GM03348 (cell line): ENCODE measurements around the gene THOC6.
"Not testable (repeated sequence)": the region's sequence is repeated elsewhere in the genome, so short reads cannot be mapped to it uniquely, and the experiment has no call there.

Experiments
- DNase-seq: peaks from one replicate; pipeline ENCODE4 v3.0.0; 2012; ENCODE audit warnings: low spot score

The THOC6 gene

DNA sequence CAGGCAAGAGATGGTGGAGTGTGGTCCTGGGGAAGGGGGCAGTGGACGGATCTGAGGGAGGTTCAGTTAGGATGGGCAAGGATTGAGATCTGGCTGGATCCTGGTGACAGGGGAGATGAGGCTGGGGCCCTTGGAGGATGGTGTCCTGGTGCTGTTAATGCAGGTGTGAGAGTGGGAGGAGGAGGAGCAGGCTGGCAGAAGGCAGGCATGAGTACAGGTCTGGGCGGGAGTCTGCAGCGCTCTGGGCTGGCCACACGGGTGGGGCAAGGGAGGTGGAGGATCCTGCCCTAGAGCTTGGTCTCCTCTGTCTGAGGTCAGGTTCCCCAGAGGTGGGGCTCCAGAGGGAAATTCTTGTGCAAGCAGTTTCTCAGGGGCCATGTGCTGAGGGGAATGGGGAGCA, 48.3 kb downstream of the THOC6 start:
- DNase-seq: not testable (repeated sequence)

DNA sequence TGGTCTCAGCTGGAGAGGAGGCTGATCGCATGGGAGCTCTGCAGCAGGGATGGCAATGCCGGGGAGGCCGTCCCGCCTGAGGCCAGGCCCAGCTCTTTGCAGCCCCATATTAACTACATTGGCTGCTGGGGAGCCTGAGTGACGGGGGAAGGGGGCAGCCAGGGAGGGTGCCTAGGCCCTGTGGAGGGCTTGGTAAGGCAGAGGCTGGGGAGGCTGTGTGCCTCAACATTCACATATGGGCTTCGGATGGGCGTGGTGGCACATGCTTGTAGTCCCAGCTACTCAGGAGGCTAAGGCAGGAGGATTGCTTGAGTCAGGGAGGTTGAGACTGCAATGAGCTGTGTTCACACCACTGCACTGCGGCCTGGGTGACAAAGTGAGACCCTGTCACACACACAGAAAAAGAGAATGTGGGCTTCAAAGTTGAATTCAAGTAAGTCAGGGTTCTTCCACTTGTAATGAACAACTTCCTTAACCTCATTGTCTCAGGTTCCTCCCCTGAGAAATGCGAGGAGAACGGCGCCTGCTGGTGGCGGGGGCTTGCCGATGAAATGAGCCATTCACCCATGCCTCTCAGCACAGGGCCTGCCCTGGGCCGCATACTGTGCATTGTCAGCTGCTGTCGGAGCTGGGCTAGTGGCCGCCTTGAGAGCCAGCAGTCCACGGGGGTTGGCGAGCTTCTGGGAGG, 48.9 kb downstream of the THOC6 start:
- DNase-seq: not testable (repeated sequence)

DNA sequence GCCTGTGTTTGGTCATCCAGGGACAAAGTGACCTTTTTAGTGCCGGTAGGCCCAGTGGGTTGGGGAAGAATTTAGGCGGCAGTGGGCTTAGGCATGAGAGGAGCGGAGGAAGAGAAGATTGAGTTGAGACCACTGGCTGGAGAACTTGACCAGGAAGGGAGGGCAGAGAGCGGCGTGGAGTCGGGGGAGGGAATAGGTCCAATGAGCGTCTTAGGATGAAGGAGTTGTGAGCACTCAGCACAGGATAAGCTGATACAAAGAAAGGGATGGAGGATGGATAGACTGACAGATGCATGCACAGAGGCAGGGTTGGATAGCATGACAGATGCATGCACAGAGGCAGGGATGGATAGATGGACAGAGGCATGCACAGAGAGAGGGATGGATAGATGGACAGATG, 49.6 kb downstream of the THOC6 start:
- no peak for DNase-seq

DNA sequence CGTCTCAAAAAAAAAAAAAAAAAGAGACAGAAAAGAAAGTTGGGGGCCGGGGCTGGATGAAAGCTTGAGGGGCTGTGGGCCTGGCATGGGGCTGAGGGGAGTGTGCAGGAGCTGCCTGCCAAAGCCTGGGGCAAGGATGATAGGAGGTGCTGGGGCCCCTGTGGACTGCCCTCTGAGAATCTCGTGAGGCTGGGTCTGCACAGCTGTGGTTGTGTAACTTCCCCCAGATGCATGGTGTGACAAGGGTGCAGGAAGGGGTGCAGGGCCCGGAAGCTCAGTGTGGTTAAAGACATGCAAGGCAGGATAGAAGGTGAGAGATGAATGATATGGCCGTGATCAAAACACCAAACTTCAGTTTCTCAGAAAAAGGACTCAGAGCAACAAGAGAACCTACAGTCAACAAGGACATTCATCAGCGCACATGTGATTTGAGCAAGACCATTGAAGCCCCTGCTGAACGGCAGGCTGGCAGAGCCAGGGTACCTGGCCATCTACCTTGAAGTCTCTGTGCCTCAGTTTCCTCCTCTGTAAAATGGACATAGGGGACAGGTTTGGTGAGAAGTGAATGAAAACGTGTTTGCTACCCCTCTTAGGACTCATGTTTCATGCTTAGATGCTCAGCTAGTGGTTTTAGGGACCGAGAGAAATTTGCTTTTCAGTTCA, 51.2 kb downstream of the THOC6 start:
- no peak for DNase-seq

DNA sequence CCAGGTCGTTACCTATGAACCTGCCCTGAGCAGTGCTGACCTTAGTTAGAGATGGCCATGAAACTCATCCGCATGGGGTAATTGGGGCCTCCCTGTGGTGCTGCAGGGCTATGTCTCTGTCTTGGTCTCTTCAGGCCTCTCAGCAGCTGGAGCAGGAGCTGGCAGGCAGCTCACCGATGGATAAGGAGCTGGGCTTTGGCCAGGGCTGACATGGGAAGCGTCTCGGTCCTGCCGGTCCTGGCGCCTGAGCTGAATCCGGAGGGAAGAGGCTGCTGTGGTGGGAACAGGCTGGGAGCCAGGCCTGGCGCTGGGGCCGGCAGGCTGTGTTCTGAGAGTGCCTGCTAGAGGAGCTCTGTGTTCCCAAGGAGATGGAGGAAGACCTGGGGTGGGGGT, 51.7 kb downstream of the THOC6 start:
- peak; percentile 3 for DNase-seq

DNA sequence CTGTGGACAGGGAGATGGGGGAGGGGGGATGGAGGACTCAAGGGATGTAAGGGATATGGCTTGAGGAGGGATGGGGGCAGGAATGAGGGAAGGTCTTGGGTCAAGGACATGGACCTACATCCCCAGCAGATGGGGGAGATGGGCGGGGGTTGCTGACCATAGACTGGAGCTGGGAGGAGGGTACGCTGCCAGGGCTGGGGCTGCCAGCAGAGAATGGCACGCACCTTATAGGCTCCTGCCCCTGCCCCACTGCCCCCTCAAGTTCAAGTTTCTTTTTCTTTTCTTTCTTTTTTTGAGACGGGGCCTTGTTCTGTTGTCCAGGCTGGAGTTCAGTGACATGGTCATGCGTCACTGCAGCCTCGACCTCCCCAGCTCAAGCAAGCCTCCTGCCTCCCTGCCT, 52.1 kb downstream of the THOC6 start:
- not testable (repeated sequence) for DNase-seq

DNA sequence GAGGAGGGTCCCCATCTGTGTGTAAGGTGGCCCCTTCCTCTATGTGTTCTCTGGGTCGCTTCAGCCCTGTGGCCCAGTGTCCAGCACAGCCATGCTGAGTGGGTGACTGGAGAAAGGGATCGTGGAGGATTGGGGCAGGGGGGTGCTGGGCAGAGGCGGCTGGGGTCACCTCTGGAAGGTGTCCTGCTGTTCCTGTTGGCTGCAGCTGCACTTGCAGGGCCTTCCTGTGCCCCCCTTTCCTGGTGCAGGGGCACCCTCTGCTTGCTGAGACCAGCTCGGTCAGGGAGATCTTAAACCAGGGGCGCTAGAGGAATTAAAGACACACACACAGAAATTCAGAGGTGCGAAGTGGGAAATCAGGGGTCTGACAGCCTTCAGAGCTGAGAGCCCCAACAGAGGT, 52.7 kb downstream of the THOC6 start:
- no peak for DNase-seq
